Measurements from ENCODE around the gene PLEKHA4. TPM values are rescaled to one million over a fixed set of nuclear protein-coding genes. Genes with fewer than 3 reads are reported as not detected.
A peak's percentile ranks its signal among the peaks of the same experiment; 100 is the strongest.

Gene PLEKHA4
- total and polyA plus RNA-seq, 9 of the 15 experiments (the other 6 are each of a cell fraction or from before 2014, with no cell fraction given) = 0.07 to 30.8 (median 11.4) TPM

- TF ChIP-seq ZBTB40 (IDR thresholded peaks at IDR 0.05) (no peak), ZBTB40 (CRISPR knock-in tag; IDR thresholded peaks at IDR 0.05) (no peak), ZNF143 (CRISPR knock-in tag; IDR thresholded peaks at IDR 0.05) (no peak), KAT8 (IDR thresholded peaks at IDR 0.05; ENCODE audit: low read depth) (no peak), ZBTB49 (CRISPR knock-in tag; IDR thresholded peaks at IDR 0.05; ENCODE audit: borderline replicate concordance) (no peak), ZNF280B (CRISPR knock-in tag; IDR thresholded peaks at IDR 0.05) (no peak), WHSC1 (IDR thresholded peaks at IDR 0.05; ENCODE audit: low read length) (no peak), ZFP1 (CRISPR knock-in tag; IDR thresholded peaks at IDR 0.05) (no peak), KDM1A (IDR thresholded peaks at IDR 0.05) (peak; percentile 97 to 98)
- TF ChIP-seq, protein P1, sequence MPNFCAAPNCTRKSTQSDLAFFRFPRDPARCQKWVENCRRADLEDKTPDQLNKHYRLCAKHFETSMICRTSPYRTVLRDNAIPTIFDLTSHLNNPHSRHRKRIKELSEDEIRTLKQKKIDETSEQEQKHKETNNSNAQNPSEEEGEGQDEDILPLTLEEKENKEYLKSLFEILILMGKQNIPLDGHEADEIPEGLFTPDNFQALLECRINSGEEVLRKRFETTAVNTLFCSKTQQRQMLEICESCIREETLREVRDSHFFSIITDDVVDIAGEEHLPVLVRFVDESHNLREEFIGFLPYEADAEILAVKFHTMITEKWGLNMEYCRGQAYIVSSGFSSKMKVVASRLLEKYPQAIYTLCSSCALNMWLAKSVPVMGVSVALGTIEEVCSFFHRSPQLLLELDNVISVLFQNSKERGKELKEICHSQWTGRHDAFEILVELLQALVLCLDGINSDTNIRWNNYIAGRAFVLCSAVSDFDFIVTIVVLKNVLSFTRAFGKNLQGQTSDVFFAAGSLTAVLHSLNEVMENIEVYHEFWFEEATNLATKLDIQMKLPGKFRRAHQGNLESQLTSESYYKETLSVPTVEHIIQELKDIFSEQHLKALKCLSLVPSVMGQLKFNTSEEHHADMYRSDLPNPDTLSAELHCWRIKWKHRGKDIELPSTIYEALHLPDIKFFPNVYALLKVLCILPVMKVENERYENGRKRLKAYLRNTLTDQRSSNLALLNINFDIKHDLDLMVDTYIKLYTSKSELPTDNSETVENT (CRISPR knock-in tag; IDR thresholded peaks at IDR 0.05) = peak; percentile 66
Observed at GRCh38 chr19:48873476-48874302, 5.3 kb upstream of the PLEKHA4 start (continued).
